ENCODE results near the gene CABLES2.

CABLES2 gene

GRCh38 chr20:62407221-62407992 is at the start of gene CABLES2:
TSS of gene CABLES2 (minus strand) at chr20:62407285. CDS start at chr20:62407276, 9 bp downstream.
- peak; percentile 93 for DNase-seq (ENCODE audit: low spot score)

GRCh38 chr20:62455929-62456328 is 48.8 kb upstream of the CABLES2 start:
- no peak for DNase-seq (ENCODE audit: low spot score)

- no peak for DNase-seq (ENCODE audit: low spot score)
Observed at GRCh38 chr20:62454904-62455636, 48.0 kb upstream of the CABLES2 start.

- no peak for DNase-seq (ENCODE audit: low spot score)
Observed at GRCh38 chr20:62453186-62453808, 46.2 kb upstream of the CABLES2 start.

- no peak for DNase-seq (ENCODE audit: low spot score)
Observed at GRCh38 chr20:62452475-62453095, 45.5 kb upstream of the CABLES2 start.

- no peak for DNase-seq (ENCODE audit: low spot score)
Observed at GRCh38 chr20:62451970-62452369, 44.9 kb upstream of the CABLES2 start.

- DNase-seq (ENCODE audit: low spot score) = no peak
Observed at GRCh38 chr20:62451156-62451767, 44.2 kb upstream of the CABLES2 start.

GRCh38 chr20:62449951-62450691 is 43.0 kb upstream of the CABLES2 start:
- no peak for DNase-seq (ENCODE audit: low spot score)

GRCh38 chr20:62448788-62449187 is 41.7 kb upstream of the CABLES2 start:
- no peak for DNase-seq (ENCODE audit: low spot score)

GRCh38 chr20:62448038-62448437 is 41.0 kb upstream of the CABLES2 start:
- DNase-seq (ENCODE audit: low spot score) = no peak

- no peak for DNase-seq (ENCODE audit: low spot score)
Observed at GRCh38 chr20:62446888-62447869, 40.1 kb upstream of the CABLES2 start.

GRCh38 chr20:62446481-62446880 is 39.4 kb upstream of the CABLES2 start:
- no peak for DNase-seq (ENCODE audit: low spot score)

GRCh38 chr20:62445553-62446340 is 38.7 kb upstream of the CABLES2 start:
- DNase-seq (ENCODE audit: low spot score) = no peak

GRCh38 chr20:62444286-62444685 is 37.2 kb upstream of the CABLES2 start:
- DNase-seq (ENCODE audit: low spot score) = no peak

- no peak for DNase-seq (ENCODE audit: low spot score)
Observed at GRCh38 chr20:62441987-62442539, 35.0 kb upstream of the CABLES2 start.

GRCh38 chr20:62439218-62439617 is 32.1 kb upstream of the CABLES2 start:
- DNase-seq (ENCODE audit: low spot score) = no peak

- no peak for DNase-seq (ENCODE audit: low spot score)
Observed at GRCh38 chr20:62437927-62438326, 30.8 kb upstream of the CABLES2 start.

- DNase-seq (ENCODE audit: low spot score) = no peak
Observed at GRCh38 chr20:62437496-62437895, 30.4 kb upstream of the CABLES2 start.

GRCh38 chr20:62436692-62437091 is 29.6 kb upstream of the CABLES2 start:
- no peak for DNase-seq (ENCODE audit: low spot score)

Data from putamen (tissue), 1 donor.